GM21367 (cell line): ENCODE measurements around the gene RBBP9.
"Not testable (repeated sequence)": the region's sequence is repeated elsewhere in the genome, so short reads cannot be mapped to it uniquely, and the experiment has no call there.

ENCODE experiments used
- ATAC-seq: cut with Tn5 transposase; IDR thresholded peaks from one replicate; pipeline ENCODE4 v1.9.1; 2021; ENCODE audit not compliant: unreplicated experiment

RBBP9 gene

GRCh38 chr20:18496740-18497592, at the start of gene RBBP9:
TSS of gene RBBP9 (minus strand) at chr20:18497225. CDS start at chr20:18497167, 58 bp downstream.
- peak; percentile 96 for ATAC-seq

GRCh38 chr20:18545566-18545965, 48.5 kb upstream of the RBBP9 start:
- ATAC-seq = no peak

GRCh38 chr20:18543932-18544331, 46.9 kb upstream of the RBBP9 start:
- ATAC-seq = no peak

- ATAC-seq = no peak
These were observed 46.2 kb upstream of the RBBP9 start for GRCh38 chr20:18543216-18543615.

- ATAC-seq = no peak
These were observed 44.7 kb upstream of the RBBP9 start for GRCh38 chr20:18541741-18542140.

GRCh38 chr20:18537651-18538050, 40.6 kb upstream of the RBBP9 start:
- no peak for ATAC-seq

- ATAC-seq = no peak
These were observed 37.1 kb upstream of the RBBP9 start for GRCh38 chr20:18533978-18534644.

GRCh38 chr20:18533491-18533890, 36.5 kb upstream of the RBBP9 start:
- ATAC-seq = no peak

GRCh38 chr20:18532626-18533025, 35.6 kb upstream of the RBBP9 start:
- ATAC-seq = no peak

GRCh38 chr20:18529041-18529440, 32.0 kb upstream of the RBBP9 start:
- ATAC-seq = no peak

- ATAC-seq = no peak
These were observed 30.8 kb upstream of the RBBP9 start for GRCh38 chr20:18527836-18528235.

- ATAC-seq = no peak
These were observed 30.3 kb upstream of the RBBP9 start for GRCh38 chr20:18527339-18527738.

- not testable (repeated sequence) for ATAC-seq
These were observed 29.7 kb upstream of the RBBP9 start for GRCh38 chr20:18526761-18527160.

GRCh38 chr20:18524646-18525045, 27.6 kb upstream of the RBBP9 start:
- no peak for ATAC-seq

- ATAC-seq = no peak
These were observed 26.0 kb upstream of the RBBP9 start for GRCh38 chr20:18523066-18523465.

GRCh38 chr20:18522066-18522465, 25.0 kb upstream of the RBBP9 start:
- ATAC-seq = not testable (repeated sequence)

GRCh38 chr20:18515973-18516372, 18.9 kb upstream of the RBBP9 start:
- ATAC-seq = no peak

- ATAC-seq = no peak
These were observed 17.1 kb upstream of the RBBP9 start for GRCh38 chr20:18514127-18514526.

- no peak for ATAC-seq
These were observed 16.2 kb upstream of the RBBP9 start for GRCh38 chr20:18513208-18513607.

GRCh38 chr20:18511571-18511970, 14.5 kb upstream of the RBBP9 start:
- ATAC-seq = no peak

GRCh38 chr20:18507218-18508191, 10.5 kb upstream of the RBBP9 start, which contains the start of gene SEC23B:
TSS of gene SEC23B (plus strand) at chr20:18507940. CDS start at chr20:18510836, 2,896 bp downstream.
- peak; percentile 93 for ATAC-seq
